Measurements from ENCODE around the gene IDH3G. TPM values are rescaled to one million over a fixed set of nuclear protein-coding genes. Genes with fewer than 3 reads are reported as not detected.
A peak's percentile ranks its signal among the peaks of the same experiment; 100 is the strongest.

The IDH3G gene
- total RNA-seq, 4 donors from 2014 or later: 79.8 to 92.7 (median 86.4) TPM

- intact Hi-C loops (cut with DNase I; ENCODE audit: low total_unique reads): no loop called here
- ATAC-seq: no peak
- H3K27ac ChIP-seq: no peak overlapping the region
Observed at GRCh38 chrX:153777261-153778090, 16.7 kb downstream of the IDH3G start.

DNA sequence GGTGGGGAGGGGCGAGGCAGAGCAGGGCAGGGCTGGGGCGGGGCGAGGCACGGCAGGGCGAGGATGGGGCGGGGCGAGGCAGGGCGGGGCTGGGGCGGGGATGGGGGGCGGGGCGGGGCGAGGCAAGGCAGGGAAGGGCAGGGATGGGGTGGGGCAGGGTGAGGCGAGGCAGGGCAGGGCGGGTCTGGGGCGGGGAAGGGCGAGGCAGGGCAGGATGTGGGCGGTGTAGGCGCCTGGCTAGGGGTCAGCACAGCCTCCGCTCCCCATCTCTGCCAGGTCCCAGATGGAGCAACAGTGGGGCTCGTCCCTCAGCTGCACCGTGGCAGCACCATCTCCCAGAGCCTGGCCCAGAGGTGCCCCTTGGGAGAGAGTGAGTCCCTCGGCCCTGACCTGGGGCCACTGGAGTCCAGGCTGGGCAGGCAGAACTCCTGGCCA lies 17.5 kb downstream of the IDH3G start:
- in situ Hi-C loops (cut with MboI; ENCODE audit: low sequenced_read_pairs in 4 of 4) (loop anchor here in 3 of 4 donors (25.0 kb wide), 2 partner anchors 161 to 186 kb away; partner anchors contain the start of genes HCFC1 (in 2 of the 3), TMEM187 (in 2 of the 3), ARHGAP4 (in 1 of the 3) and NAA10 (in 1 of the 3)), intact Hi-C loops (cut with DNase I; ENCODE audit: low total_unique reads) (no loop called here)
- Histone ChIP-seq H3K27me3 (no peaks in the 10 kb centered on the region), H3K27ac (no peak overlapping the region), H3K4me3 (no peak overlapping the region), H3K36me3 (no peaks in the 10 kb centered on the region), H3K9me3 (no peaks in the 10 kb centered on the region), H3K4me1 (peaks cover 0 to 12% of the 10 kb centered on the region in 2 donors)
- DNase-seq (peak in 1 of 2 donors; percentile 11), ATAC-seq (no peak)
- TF ChIP-seq POLR2A (IDR thresholded peaks at IDR 0.05): no peak
- TF ChIP-seq CTCF (IDR thresholded peaks at IDR 0.05 in 4 of 5, conservative IDR thresholded peaks at IDR 0.05 in 1 of 5): no peak

More at GRCh38 chrX:153777261-153778090, 16.7 kb downstream of the IDH3G start:
- H3K4me3 ChIP-seq: no peak overlapping the region
- DNase-seq: peak in 1 of 2 donors; percentile 3
- peaks cover 0 to 21% of the 10 kb centered on the region in 2 donors for H3K4me1 ChIP-seq
- no peak for TF ChIP-seq CTCF (IDR thresholded peaks at IDR 0.05 in 4 of 5, conservative IDR thresholded peaks at IDR 0.05 in 1 of 5)
- TF ChIP-seq POLR2A (IDR thresholded peaks at IDR 0.05): no peak
- H3K27me3 ChIP-seq: no peaks in the 10 kb centered on the region
- H3K36me3 ChIP-seq: no peaks in the 10 kb centered on the region
- H3K9me3 ChIP-seq: no peaks in the 10 kb centered on the region
- in situ Hi-C loops (cut with MboI; ENCODE audit: low sequenced_read_pairs in 4 of 4): loop anchor here in 3 of 4 donors (25.0 kb wide), 2 partner anchors 160 to 185 kb away; partner anchors contain the start of genes HCFC1 (in 2 of the 3), TMEM187 (in 2 of the 3), ARHGAP4 (in 1 of the 3) and NAA10 (in 1 of the 3)

- intact Hi-C loops (cut with DNase I; ENCODE audit: low total_unique reads) (no loop called here), in situ Hi-C loops (cut with MboI; ENCODE audit: low sequenced_read_pairs in 4 of 4) (loop anchor here in 3 of 4 donors (25.0 kb wide), 2 partner anchors 161 to 186 kb away; partner anchors contain the start of genes HCFC1 (in 2 of the 3), TMEM187 (in 2 of the 3), ARHGAP4 (in 1 of the 3) and NAA10 (in 1 of the 3))
- Histone ChIP-seq H3K27me3 (no peaks in the 10 kb centered on the region), H3K4me3 (no peak overlapping the region), H3K27ac (no peak overlapping the region), H3K36me3 (no peaks in the 10 kb centered on the region), H3K9me3 (no peaks in the 10 kb centered on the region), H3K4me1 (peaks cover 0 to 7% of the 10 kb centered on the region in 2 donors)
- peak in 1 of 2 donors; percentile 9 for DNase-seq
- no peak for TF ChIP-seq CTCF (IDR thresholded peaks at IDR 0.05 in 4 of 5, conservative IDR thresholded peaks at IDR 0.05 in 1 of 5)
- no peak for TF ChIP-seq POLR2A (IDR thresholded peaks at IDR 0.05)
- no peak for ATAC-seq
Observed at GRCh38 chrX:153776120-153776599, 18.0 kb downstream of the IDH3G start.

DNA sequence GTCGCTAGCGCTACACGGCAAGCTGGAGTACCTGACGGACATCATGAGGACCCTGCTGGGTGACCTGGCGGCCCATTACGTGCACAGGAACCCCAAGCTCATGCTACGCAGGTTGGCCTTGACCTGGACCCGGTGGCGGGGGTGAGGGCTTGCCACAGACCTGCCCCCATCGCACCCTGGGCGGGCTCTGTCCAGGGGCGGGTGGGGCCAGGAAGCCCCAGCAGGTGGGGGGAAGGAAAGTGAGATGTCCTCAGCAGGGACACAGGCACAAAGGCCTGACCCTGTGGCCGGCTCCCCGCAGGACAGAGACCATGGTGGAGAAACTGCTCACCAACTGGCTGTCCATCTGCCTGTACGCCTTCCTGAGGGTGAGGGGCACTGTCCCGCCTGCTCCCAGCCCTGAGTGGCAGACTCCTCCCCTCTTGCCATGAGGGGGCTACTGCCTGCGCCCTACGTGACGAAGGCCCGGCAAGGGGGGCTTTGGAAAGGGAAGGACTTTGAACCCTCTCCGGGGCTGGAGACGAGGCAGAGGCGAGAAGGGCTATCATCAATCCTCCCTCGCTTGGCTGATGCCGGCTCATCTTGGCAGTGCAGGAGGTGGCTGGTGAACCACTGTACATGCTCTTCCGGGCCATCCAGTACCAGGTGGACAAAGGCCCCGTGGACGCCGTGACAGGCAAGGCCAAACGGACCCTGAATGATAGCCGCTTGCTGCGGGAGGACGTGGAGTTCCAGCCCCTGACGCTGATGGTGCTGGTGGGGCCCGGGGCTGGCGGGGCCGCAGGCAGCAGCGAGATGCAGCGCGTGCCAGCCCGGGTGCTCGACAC lies 18.7 kb downstream of the IDH3G start:
- intact Hi-C loops (cut with DNase I; ENCODE audit: low total_unique reads) (no loop called here), in situ Hi-C loops (cut with MboI; ENCODE audit: low sequenced_read_pairs in 4 of 4) (loop anchor here in 3 of 4 donors (25.0 kb wide), 2 partner anchors 162 to 187 kb away; partner anchors contain the start of genes HCFC1 (in 2 of the 3), TMEM187 (in 2 of the 3), ARHGAP4 (in 1 of the 3) and NAA10 (in 1 of the 3))
- DNase-seq: peak in 1 of 2 donors; percentile 3
- Histone ChIP-seq H3K4me3 (no peak overlapping the region), H3K9me3 (no peaks in the 10 kb centered on the region), H3K4me1 (peaks cover 0 to 6% of the 10 kb centered on the region in 2 donors), H3K36me3 (no peaks in the 10 kb centered on the region), H3K27me3 (no peaks in the 10 kb centered on the region), H3K27ac (no peak overlapping the region)
- TF ChIP-seq CTCF (IDR thresholded peaks at IDR 0.05 in 4 of 5, conservative IDR thresholded peaks at IDR 0.05 in 1 of 5) (no peak), POLR2A (IDR thresholded peaks at IDR 0.05) (no peak)
- ATAC-seq: no peak
